Measurements from ENCODE around the gene PDE8A. TPM values are rescaled to one million over a fixed set of nuclear protein-coding genes. Genes with fewer than 3 reads are reported as not detected.

The PDE8A gene
- total and polyA plus RNA-seq, 2 donors (not counting 1 experiment from before 2014, with no cell fraction given), result 17.4 to 51.1 TPM

GRCh38 chr15:85041230-85041629 lies 59.6 kb downstream of the PDE8A start:
- no peak overlapping the region for H3K9ac ChIP-seq (ENCODE audit: low read length)
- TF ChIP-seq EZH2 (IDR thresholded peaks at IDR 0.05; ENCODE audit: borderline replicate concordance, insufficient read depth, low read depth, low read length, poor library complexity, severe bottlenecking) (no peak), CTCF (IDR thresholded peaks at IDR 0.05) (no peak)
- 90% methylated on average over 3 of the region's 5 CpGs for WGBS (ENCODE audit: insufficient coverage)
- H3K36me3 ChIP-seq (replicated peaks in 1 of 2; ENCODE audit: control extremely low read depth in 1 of 2, control insufficient read depth in 1 of 2, extremely low read depth in 1 of 2, insufficient read depth in 2 of 2, low read length in 1 of 2), result no peaks in the 10 kb centered on the region
- H3K4me1 Mint-ChIP-seq, result peaks cover 27% of the 10 kb centered on the region
- ATAC-seq (ENCODE audit: low read depth) (no peak), DNase-seq (no peak)
- no peaks in the 10 kb centered on the region for H3K27me3 Mint-ChIP-seq
- H3K4me1 ChIP-seq (ENCODE audit: control insufficient read depth in 2 of 2, insufficient read depth in 2 of 2, low read length in 2 of 2), result peaks cover 6 to 7% of the 10 kb centered on the region in 2 donors
- peaks cover 40% of the 10 kb centered on the region for H3K79me2 ChIP-seq (ENCODE audit: control insufficient read depth, insufficient read depth, low read length)
- H3K27me3 ChIP-seq (replicated peaks in 1 of 4; ENCODE audit: control extremely low read depth in 1 of 4, control insufficient read depth in 3 of 4, insufficient read depth in 4 of 4, low read length in 3 of 4), result no peaks in the 10 kb centered on the region
- intact Hi-C loops (cut with micrococcal nuclease), result loop anchor here (10.0 kb wide), 1 partner anchor 56 kb away; the partner anchor contains the start of gene PDE8A
- H3K27ac ChIP-seq (ENCODE audit: low read length in 2 of 2), result no peak overlapping the region
- H3K4me3 ChIP-seq (ENCODE audit: control extremely low read depth in 1 of 5, extremely low read depth in 1 of 5, insufficient read depth in 1 of 5, low read depth in 2 of 5, low read length in 4 of 5), result no peak overlapping the region
- H4K20me1 ChIP-seq (ENCODE audit: control insufficient read depth, insufficient read depth, low read length, poor library complexity, severe bottlenecking), result peaks cover 13% of the 10 kb centered on the region
- H3K4me3 Mint-ChIP-seq, result no peak overlapping the region
- ChIA-PET POLR2A (no interaction called here), CTCF (no interaction called here)
- H3K27ac Mint-ChIP-seq, result no peak overlapping the region
- no peaks in the 10 kb centered on the region for H3K9me3 Mint-ChIP-seq (ENCODE audit: insufficient read depth)
- no peak overlapping the region for H2AFZ ChIP-seq (ENCODE audit: insufficient read depth, low read depth, low read length, poor library complexity, severe bottlenecking)
- no peak overlapping the region for H3K4me2 ChIP-seq (replicated peaks; ENCODE audit: low read depth, low read length, poor library complexity, severe bottlenecking)
- no peaks in the 10 kb centered on the region for H3K9me3 ChIP-seq (ENCODE audit: control extremely low read depth in 1 of 3, control insufficient read depth in 2 of 3, insufficient read depth in 1 of 3, low read length in 2 of 3)

- H3K9ac ChIP-seq (ENCODE audit: low read length), result no peak overlapping the region
- H2AFZ ChIP-seq (ENCODE audit: insufficient read depth, low read depth, low read length, poor library complexity, severe bottlenecking), result no peak overlapping the region
- H3K4me3 Mint-ChIP-seq, result no peak overlapping the region
- DNase-seq (peak; percentile 71), ATAC-seq (ENCODE audit: low read depth) (peak; percentile 49)
- peak; percentile 67 for TF ChIP-seq CTCF (IDR thresholded peaks at IDR 0.05)
- no peak for TF ChIP-seq EZH2 (IDR thresholded peaks at IDR 0.05; ENCODE audit: borderline replicate concordance, insufficient read depth, low read depth, low read length, poor library complexity, severe bottlenecking)
- H3K4me2 ChIP-seq (replicated peaks; ENCODE audit: low read depth, low read length, poor library complexity, severe bottlenecking), result no peak overlapping the region
- no peak overlapping the region for H3K4me3 ChIP-seq (ENCODE audit: control extremely low read depth in 1 of 5, extremely low read depth in 1 of 5, insufficient read depth in 1 of 5, low read depth in 2 of 5, low read length in 4 of 5)
- H3K27ac Mint-ChIP-seq, result no peak overlapping the region
- H3K27ac ChIP-seq (ENCODE audit: low read length in 2 of 2), result no peak overlapping the region
- H3K27me3 ChIP-seq (replicated peaks in 1 of 4; ENCODE audit: control extremely low read depth in 1 of 4, control insufficient read depth in 3 of 4, insufficient read depth in 4 of 4, low read length in 3 of 4), result no peaks in the 10 kb centered on the region
- POLR2A ChIA-PET, result interaction anchor here (0.8 kb wide), 1 partner anchor 64 kb away, joined by 3 read pairs; no protein-coding TSS in a partner anchor
- intact Hi-C loops (cut with micrococcal nuclease), result loop anchor here (1.0 to 10.0 kb wide), 3 partner anchors 60 to 456 kb away; partner anchors contain the start of gene PDE8A
- H3K9me3 Mint-ChIP-seq (ENCODE audit: insufficient read depth), result no peaks in the 10 kb centered on the region
- H3K36me3 ChIP-seq (replicated peaks in 1 of 2; ENCODE audit: control extremely low read depth in 1 of 2, control insufficient read depth in 1 of 2, extremely low read depth in 1 of 2, insufficient read depth in 2 of 2, low read length in 1 of 2), result no peaks in the 10 kb centered on the region
- CTCF ChIA-PET, result interaction anchor here (0.7 to 3.7 kb wide), 28 partner anchors 9 to 471 kb away, joined by 3 to 21 read pairs (median 4); partner anchors contain the start of genes PDE8A, WDR73 and ZSCAN2
- H3K27me3 Mint-ChIP-seq, result no peaks in the 10 kb centered on the region
- H3K4me1 Mint-ChIP-seq, result peaks cover 32% of the 10 kb centered on the region
- WGBS (ENCODE audit: insufficient coverage), result 67% methylated on average over 3 of the region's 3 CpGs
- H4K20me1 ChIP-seq (ENCODE audit: control insufficient read depth, insufficient read depth, low read length, poor library complexity, severe bottlenecking), result peaks cover 7% of the 10 kb centered on the region
- peaks cover 3 to 9% of the 10 kb centered on the region in 2 donors for H3K4me1 ChIP-seq (ENCODE audit: control insufficient read depth in 2 of 2, insufficient read depth in 2 of 2, low read length in 2 of 2)
- no peaks in the 10 kb centered on the region for H3K9me3 ChIP-seq (ENCODE audit: control extremely low read depth in 1 of 3, control insufficient read depth in 2 of 3, insufficient read depth in 1 of 3, low read length in 2 of 3)
- H3K79me2 ChIP-seq (ENCODE audit: control insufficient read depth, insufficient read depth, low read length), result peaks cover 22% of the 10 kb centered on the region
Measured at GRCh38 chr15:85044251-85044853, 62.7 kb downstream of the PDE8A start.

Measured in B cell (primary cell).